ENCODE data around the gene RAD51B.

DNA sequence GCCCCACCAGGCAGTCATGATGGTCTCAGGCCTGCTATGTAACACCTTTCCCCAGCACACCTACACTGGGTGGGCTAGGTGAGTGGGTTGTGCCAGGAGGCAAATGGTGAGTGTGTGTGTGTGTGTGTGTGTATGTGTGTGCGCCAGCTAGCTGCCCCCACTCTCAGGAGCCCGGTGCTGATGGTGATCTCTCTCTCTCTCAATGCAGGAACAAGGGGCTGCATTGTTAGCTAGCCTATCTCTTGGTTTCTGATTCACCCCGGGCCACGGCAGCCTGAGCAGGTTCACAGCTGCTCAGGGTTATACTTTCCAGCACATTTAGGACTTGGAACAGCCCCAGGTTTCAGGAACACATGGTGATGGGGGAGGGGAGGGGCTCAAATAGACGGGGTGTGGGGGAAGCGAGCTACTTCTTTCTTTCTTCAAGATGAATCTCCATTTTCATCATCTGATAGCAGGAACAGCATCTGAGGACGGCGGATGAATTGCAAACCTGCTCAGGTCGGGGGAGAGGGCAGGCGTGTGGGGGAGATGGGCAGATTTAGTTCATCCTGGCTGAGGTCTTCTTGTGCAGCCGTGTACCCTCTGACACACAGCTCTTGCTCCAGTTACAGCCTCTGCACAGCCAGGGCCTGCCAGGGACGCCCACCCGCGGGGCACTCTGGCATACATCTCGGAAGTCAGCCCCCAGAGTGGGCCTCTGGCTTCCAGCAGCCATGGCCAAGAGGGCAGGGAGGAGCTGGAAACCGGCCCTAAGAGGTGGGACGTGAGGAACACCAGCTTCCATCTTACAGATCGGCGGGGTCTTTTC is 835.6 kb downstream of the RAD51B start:
- TF ChIP-seq POLR2A (IDR thresholded peaks at IDR 0.05) = no peak
- TF ChIP-seq, protein P1, sequence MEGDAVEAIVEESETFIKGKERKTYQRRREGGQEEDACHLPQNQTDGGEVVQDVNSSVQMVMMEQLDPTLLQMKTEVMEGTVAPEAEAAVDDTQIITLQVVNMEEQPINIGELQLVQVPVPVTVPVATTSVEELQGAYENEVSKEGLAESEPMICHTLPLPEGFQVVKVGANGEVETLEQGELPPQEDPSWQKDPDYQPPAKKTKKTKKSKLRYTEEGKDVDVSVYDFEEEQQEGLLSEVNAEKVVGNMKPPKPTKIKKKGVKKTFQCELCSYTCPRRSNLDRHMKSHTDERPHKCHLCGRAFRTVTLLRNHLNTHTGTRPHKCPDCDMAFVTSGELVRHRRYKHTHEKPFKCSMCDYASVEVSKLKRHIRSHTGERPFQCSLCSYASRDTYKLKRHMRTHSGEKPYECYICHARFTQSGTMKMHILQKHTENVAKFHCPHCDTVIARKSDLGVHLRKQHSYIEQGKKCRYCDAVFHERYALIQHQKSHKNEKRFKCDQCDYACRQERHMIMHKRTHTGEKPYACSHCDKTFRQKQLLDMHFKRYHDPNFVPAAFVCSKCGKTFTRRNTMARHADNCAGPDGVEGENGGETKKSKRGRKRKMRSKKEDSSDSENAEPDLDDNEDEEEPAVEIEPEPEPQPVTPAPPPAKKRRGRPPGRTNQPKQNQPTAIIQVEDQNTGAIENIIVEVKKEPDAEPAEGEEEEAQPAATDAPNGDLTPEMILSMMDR (IDR thresholded peaks at IDR 0.05) = no peak
